Fibroblast of pulmonary artery (primary cell): ENCODE data around the gene MMEL1.

Source experiments
- DNase-seq: peaks from one replicate; pipeline ENCODE4 v3.0.0-alpha.2; 2010; ENCODE audit warnings: low read depth
- H3K4me3 ChIP-seq: replicated peaks from 2 replicates; pipeline ENCODE4 v1.5.1; 2011; ENCODE audit warnings: low read depth, mild to moderate bottlenecking, control low read depth, low read length, moderate library complexity
- CTCF ChIP-seq: IDR thresholded peaks from 2 replicates; pipeline ENCODE4 v1.5.1; 2011; ENCODE audit warnings: mild to moderate bottlenecking, control low read depth, low read length, inconsistent platforms; ENCODE audit errors: missing control alignments

MMEL1 gene

GRCh38 chr1:2548068-2548589, 84.7 kb downstream of the MMEL1 start:
- TF ChIP-seq CTCF, result peak; percentile 92
- peak; percentile 63 for DNase-seq
- no peak overlapping the region for H3K4me3 ChIP-seq

- no peak overlapping the region for H3K4me3 ChIP-seq
- DNase-seq, result no peak
Observed at GRCh38 chr1:2547210-2548067, 85.4 kb downstream of the MMEL1 start.

GRCh38 chr1:2546515-2547209, 86.2 kb downstream of the MMEL1 start:
- DNase-seq, result peak; percentile 43
- peak overlapping the region; percentile 45 for H3K4me3 ChIP-seq
- no peak for TF ChIP-seq CTCF

More at GRCh38 chr1:2547210-2548067, 85.4 kb downstream of the MMEL1 start:
- TF ChIP-seq CTCF, result no peak

GRCh38 chr1:2545754-2546514, 86.9 kb downstream of the MMEL1 start:
- peak; percentile 59 for DNase-seq
- peak overlapping the region; percentile 45 for H3K4me3 ChIP-seq
- TF ChIP-seq CTCF, result no peak

GRCh38 chr1:2544875-2545640, 87.8 kb downstream of the MMEL1 start:
- TF ChIP-seq CTCF, result no peak
- no peak for DNase-seq
- H3K4me3 ChIP-seq, result no peak overlapping the region
